ENCODE measurements around the gene GRAP2.
"Not testable (repeated sequence)": the region's sequence is repeated elsewhere in the genome, so short reads cannot be mapped to it uniquely, and the experiment has no call there.

The GRAP2 gene

GRCh38 chr22:39898997-39899396, 1.9 kb upstream of the GRAP2 start:
- DNase-seq: no peak

GRCh38 chr22:39901565-39902146, 772 bp downstream of the GRAP2 start:
- DNase-seq: no peak

DNA sequence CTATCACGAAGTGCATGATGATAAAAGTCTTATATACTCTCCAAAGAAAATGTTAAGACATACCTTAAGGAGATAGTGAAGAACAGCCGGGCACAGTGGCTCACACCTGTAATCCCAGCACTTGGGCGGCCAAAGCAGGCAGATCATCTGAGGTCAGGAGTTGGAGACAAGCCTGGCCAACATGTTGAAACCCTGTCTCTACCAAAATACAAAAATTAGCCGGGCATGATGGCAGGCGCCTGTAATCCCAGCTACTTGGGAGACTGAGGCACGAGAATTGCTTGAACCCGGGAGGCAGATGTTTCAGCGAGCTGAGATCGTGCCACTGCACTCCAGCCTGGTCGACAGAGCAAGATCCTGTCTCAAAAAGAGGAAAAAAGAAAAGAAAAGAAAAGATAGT, 3.1 kb downstream of the GRAP2 start:
- not testable (repeated sequence) for DNase-seq

DNA sequence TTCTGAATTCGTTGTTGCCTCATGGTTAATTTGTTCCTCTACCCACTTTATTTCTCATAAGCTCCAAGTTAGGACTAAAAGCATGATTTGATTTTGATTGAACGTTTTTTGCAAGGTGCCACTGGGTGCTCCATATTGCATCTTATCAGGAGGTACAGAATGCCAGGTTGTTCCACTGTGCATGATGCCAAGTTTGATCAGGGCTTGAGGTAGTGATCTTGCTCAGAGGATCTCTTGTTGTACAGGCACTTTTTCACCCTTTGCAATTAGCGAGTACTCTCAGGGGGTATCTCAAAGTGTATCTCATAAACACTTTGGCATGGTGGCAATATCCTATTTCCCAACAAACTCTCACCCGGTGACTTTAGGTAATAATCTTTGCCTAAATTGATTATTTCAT, 4.0 kb downstream of the GRAP2 start:
- DNase-seq: peak; percentile 34

- DNase-seq: peak; percentile 35
These were observed 4.8 kb downstream of the GRAP2 start for GRCh38 chr22:39905687-39906086.

GRCh38 chr22:39906207-39906606, 5.3 kb downstream of the GRAP2 start:
- DNase-seq: no peak

DNA sequence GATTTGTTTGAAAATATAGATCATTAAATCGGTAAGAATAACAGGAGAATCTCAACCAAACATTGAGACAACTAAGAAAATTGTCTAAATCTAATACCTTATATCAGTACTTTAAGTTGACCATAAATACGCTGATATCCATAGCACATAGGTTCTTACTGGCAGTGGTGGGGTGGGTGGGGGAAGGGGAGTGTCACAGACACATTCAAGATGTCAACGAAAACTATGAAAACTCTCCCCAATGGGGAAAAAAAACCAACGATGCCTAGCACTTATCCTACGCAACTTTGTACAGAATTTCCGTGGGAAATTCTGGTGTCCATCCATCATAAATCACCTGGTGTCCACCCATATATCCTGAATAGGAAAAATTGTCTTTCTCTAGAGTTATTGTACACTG, 6.2 kb downstream of the GRAP2 start:
- peak; percentile 49 for DNase-seq

DNA sequence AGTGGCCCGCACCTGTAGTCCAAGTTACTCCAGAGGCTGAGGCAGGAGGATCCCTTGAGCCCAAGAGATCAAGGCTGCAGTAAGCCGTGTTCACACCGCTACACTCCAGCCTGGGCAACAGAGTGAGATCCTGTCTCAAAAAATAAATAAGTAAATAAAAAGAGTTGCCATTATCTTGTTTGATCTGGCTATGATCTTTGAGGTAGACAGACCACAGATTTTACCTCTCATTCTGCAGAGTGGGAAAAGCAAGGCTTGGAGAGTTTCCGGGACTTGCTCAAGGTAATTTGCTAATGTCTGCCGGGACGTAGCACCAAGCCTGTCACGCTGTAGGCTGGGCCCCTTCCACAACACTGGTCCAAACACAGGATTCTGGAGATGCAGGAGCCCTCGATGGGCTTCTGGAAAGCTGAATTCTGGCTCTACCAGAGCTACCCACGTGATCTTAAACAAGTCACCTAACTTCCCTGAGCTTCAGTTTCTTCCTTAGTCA, 6.8 kb downstream of the GRAP2 start:
- peak; percentile 50 for DNase-seq

GRCh38 chr22:39908136-39908535, 7.3 kb downstream of the GRAP2 start:
- no peak for DNase-seq

DNA sequence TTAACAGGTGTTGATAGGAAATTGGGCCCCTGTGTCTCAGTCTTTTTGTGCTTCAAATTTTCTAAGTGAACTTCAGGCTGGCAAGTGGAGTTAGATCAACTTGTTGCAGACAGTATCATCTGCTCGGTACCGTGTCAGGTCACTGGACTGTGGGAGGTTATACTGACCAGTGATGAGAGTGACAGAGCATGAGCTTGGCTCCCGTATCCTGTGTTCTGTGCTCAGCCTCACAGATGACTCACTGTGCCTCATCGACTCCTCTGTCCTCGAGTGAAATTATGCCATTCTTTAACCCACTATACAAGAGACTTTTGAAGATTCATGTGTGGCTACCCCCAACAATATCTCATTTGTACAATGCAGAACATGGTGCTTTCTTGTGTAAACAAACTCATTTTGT, 7.9 kb downstream of the GRAP2 start:
- peak; percentile 65 for DNase-seq

GRCh38 chr22:39910876-39911613, 10.2 kb downstream of the GRAP2 start:
- DNase-seq: peak; percentile 33

DNA sequence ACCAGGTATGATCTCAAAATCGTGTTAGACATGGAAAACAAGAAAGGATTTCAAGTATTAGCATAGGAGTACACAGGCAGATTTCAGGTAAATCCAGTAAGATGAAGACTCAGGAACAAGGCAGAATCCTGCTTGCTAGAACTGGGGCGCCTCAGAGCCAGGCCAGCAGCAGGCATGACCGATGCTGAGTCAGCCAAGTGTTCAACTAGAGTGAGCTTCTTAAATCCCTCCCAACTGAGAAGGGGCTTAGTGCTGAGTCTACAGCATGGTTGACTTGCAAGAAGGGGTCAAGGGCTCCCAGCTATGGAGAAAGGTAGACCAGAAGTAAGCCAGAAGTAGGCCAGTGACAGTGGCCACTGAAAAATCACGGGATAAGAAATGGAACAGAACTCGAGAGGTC, 12.4 kb downstream of the GRAP2 start:
- peak; percentile 42 for DNase-seq

GRCh38 chr22:39913886-39914285, 13.0 kb downstream of the GRAP2 start:
- no peak for DNase-seq

GRCh38 chr22:39914584-39914983, 13.7 kb downstream of the GRAP2 start:
- no peak for DNase-seq

DNA sequence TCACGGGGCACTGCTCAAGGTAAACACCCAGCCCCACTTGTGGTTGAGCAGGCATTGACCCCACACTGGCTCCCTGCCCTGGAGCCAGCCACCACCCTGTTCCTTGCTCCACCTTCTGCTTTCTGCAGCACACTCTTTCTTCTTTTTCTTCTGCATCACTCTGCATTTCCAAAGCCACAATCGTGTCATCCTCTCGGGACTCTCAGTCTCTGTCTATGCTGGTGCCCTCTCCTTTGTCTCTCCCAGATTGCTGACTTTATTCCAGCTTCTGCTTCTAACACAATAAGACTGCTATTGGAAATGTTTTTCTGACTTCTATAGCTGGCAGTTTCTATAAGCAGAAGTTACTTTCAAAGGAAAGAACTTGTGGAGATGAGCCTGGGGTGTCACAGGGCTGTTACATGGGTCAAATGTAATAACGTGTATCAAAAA, 14.4 kb downstream of the GRAP2 start:
- no peak for DNase-seq

GRCh38 chr22:39916496-39916895, 15.6 kb downstream of the GRAP2 start:
- no peak for DNase-seq

DNA sequence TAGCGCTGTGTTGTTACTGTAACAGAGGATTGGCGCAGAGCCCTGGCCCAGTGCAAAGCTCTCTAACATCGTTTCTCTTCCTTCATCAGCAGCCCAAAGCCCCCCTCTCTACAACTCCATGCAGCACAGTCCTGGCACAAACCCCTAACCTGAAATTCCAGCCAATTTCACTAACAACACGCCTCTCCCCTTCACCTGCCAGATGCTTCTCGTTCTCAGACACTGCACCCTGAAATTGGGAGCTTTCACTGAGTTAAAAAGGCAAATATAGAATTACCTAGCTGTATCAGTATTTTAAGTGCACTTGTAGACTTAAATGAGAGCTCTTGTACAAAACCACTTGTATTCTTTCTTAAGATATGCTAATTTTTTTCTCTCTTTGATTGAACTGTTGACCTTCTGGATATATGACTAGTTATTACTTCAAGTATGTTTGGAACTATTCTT, 16.3 kb downstream of the GRAP2 start:
- no peak for DNase-seq

DNA sequence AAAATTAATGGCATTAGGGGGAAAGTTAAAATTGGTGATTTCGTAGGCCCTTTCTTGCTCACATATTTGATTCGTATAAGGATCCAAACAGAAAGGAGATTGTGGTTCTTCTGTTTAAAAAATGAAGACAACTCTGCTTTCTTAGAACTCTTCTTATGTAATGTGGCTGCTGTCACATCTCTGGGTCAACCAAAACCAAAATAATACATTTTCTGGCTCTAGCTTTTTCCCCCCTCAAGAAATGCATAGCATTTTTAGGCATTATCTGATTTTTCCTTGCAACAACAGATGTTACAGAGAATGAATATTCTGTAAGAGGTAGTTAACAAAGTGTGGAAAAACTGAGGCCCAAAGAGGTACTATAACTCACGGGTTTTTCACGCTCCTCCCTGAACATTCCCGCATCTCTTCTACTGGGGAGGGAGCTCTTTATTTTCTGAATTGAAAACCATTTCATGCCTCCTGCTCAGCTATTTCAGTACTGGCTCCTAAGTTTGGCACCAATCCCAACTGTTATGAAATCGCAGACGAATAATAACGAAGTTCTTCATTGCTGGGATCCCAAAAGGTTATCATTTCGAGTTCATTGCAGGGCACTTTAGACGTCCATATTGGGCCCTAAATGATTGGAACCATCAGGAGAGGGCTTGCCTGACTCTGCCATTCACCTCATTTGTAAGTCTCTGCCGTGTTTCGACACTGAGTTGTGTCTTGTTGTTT, 17.1 kb downstream of the GRAP2 start:
- no peak for DNase-seq

GRCh38 chr22:39920134-39920743, 19.4 kb downstream of the GRAP2 start:
- peak; percentile 71 for DNase-seq

DNA sequence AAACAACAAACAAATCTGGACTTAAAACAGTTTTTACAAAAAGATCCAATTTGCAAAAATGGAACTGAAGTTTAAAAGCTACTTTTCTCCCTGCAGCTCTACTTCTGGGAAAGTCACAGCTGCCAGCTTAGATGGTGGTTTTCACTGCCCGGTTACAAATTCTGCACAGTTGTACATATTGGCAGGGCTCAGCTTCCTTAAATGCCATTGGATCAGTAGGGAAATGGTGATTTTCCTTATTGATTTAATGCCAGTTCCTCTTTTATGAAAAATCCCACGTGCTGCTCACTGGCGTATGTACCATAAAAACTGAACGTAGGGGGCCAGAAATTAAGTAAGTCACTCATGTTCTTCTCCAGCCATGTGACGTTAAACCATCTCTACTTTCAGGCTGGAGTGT, 22.8 kb downstream of the GRAP2 start:
- DNase-seq: no peak

- no peak for DNase-seq
These were observed 23.4 kb downstream of the GRAP2 start for GRCh38 chr22:39924286-39924685.

GRCh38 chr22:39925273-39925672, 24.4 kb downstream of the GRAP2 start:
- no peak for DNase-seq

- DNase-seq: peak; percentile 48
These were observed 25.2 kb downstream of the GRAP2 start for GRCh38 chr22:39925909-39926679.
